ENCODE measurements around the gene CNTN4. TPM values are rescaled to one million over a fixed set of nuclear protein-coding genes. Genes with fewer than 3 reads are reported as not detected.

CNTN4 gene
- total RNA-seq, 1 experiment from 2014 or later: 51.3 TPM

DNA sequence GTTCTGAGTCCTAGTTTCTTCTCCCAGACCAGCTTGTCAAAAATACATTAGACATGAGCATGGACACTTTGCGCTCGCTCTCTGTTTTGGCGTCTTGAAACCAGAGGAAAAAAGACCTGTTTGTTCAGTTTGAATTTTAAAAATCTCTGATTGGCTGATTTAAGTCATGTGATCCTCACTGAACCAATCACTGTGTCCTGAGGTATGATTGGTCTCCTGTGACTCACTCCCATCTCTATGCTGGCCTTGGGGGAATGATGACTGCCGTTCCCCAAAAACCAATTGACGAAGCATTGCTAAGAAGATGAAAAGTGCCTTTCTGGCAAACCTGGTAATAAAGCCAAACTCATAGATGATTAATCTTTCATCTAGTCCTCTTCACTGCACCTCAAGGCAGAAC is 755.0 kb downstream of the CNTN4 start:
- H3K27ac Mint-ChIP-seq (ENCODE audit: unreplicated experiment): no peak overlapping the region
- POLR2A ChIA-PET: no interaction called here
- no peak overlapping the region for H3K4me3 Mint-ChIP-seq (ENCODE audit: unreplicated experiment)
- no peaks in the 10 kb centered on the region for H3K27me3 Mint-ChIP-seq (ENCODE audit: insufficient read depth, unreplicated experiment)
- intact Hi-C loops (cut with micrococcal nuclease; ENCODE audit: unreplicated experiment): no loop called here
- peaks cover 12% of the 10 kb centered on the region for H3K4me1 Mint-ChIP-seq (ENCODE audit: low read depth, unreplicated experiment)
- CTCF ChIA-PET: no interaction called here
- peaks cover 11% of the 10 kb centered on the region for H3K4me1 ChIP-seq
- no peaks in the 10 kb centered on the region for H3K9me3 ChIP-seq
- no peaks in the 10 kb centered on the region for H3K36me3 ChIP-seq (ENCODE audit: control insufficient read depth, insufficient read depth, low read length)
- no peaks in the 10 kb centered on the region for H3K27me3 ChIP-seq (replicated peaks; ENCODE audit: control insufficient read depth, insufficient read depth, low read length)
- no peak for DNase-seq
- BruUV-seq (replicated peaks): no TSS peak
- peaks cover 6% of the 10 kb centered on the region for H3K36me3 Mint-ChIP-seq (ENCODE audit: insufficient read depth, unreplicated experiment)
- no peaks in the 10 kb centered on the region for H3K9me3 Mint-ChIP-seq (ENCODE audit: unreplicated experiment)
- no peak for TF ChIP-seq CTCF (IDR thresholded peaks at IDR 0.05; ENCODE audit: insufficient read depth in 1 of 2, low read depth in 1 of 2, low read length in 1 of 2, severe bottlenecking in 1 of 2, unreplicated experiment in 1 of 2)
- H3K4me3 ChIP-seq (ENCODE audit: low read depth, low read length): no peak overlapping the region

GRCh38 chr3:2856138-2857133 is 757.8 kb downstream of the CNTN4 start:
- CTCF ChIA-PET: no interaction called here
- H3K4me1 ChIP-seq: peaks cover 3% of the 10 kb centered on the region; the same call in 1 of the 2 replicates
- no peak for TF ChIP-seq CTCF (IDR thresholded peaks at IDR 0.05; ENCODE audit: insufficient read depth in 1 of 2, low read depth in 1 of 2, low read length in 1 of 2, severe bottlenecking in 1 of 2, unreplicated experiment in 1 of 2)
- no peaks in the 10 kb centered on the region for H3K27me3 Mint-ChIP-seq (ENCODE audit: insufficient read depth, unreplicated experiment)
- no peak overlapping the region for H3K4me3 ChIP-seq (ENCODE audit: low read depth, low read length)
- no peak overlapping the region for H3K4me3 Mint-ChIP-seq (ENCODE audit: unreplicated experiment)
- H3K27me3 ChIP-seq (replicated peaks; ENCODE audit: control insufficient read depth, insufficient read depth, low read length): no peaks in the 10 kb centered on the region
- no peaks in the 10 kb centered on the region for H3K9me3 ChIP-seq
- peaks cover 12% of the 10 kb centered on the region for H3K4me1 Mint-ChIP-seq (ENCODE audit: low read depth, unreplicated experiment)
- intact Hi-C loops (cut with micrococcal nuclease; ENCODE audit: unreplicated experiment): no loop called here
- H3K36me3 Mint-ChIP-seq (ENCODE audit: insufficient read depth, unreplicated experiment): peaks cover 6% of the 10 kb centered on the region
- peaks cover 5% of the 10 kb centered on the region for H3K9me3 Mint-ChIP-seq (ENCODE audit: unreplicated experiment)
- POLR2A ChIA-PET: no interaction called here
- H3K27ac Mint-ChIP-seq (ENCODE audit: unreplicated experiment): no peak overlapping the region
- no peaks in the 10 kb centered on the region for H3K36me3 ChIP-seq (ENCODE audit: control insufficient read depth, insufficient read depth, low read length)
- DNase-seq: no peak
- BruUV-seq (replicated peaks): no TSS peak

DNA sequence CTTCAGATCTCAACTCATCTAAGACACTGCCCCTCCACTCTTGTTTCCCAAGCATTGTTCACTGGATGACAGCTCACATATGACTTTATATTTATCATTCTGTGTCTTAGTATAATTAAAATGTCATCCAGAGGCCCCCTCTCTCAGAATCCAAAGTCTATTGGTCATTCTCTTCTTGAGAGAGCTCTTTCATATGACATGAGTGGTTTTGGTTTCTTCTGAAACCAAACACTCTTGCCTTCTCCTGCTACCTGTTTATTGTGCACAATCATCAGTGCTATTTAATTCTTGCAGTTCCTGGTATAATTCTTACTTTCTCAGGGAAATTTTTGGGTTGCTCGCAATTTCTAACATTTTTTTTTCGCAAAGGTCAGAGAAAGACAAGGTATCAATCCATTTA is 762.0 kb downstream of the CNTN4 start:
- no peaks in the 10 kb centered on the region for H3K36me3 Mint-ChIP-seq (ENCODE audit: insufficient read depth, unreplicated experiment)
- intact Hi-C loops (cut with micrococcal nuclease; ENCODE audit: unreplicated experiment): loop anchor here (5.0 kb wide), 1 partner anchor 37 kb away; no protein-coding TSS in a partner anchor
- no peak overlapping the region for H3K4me3 Mint-ChIP-seq (ENCODE audit: unreplicated experiment)
- TF ChIP-seq CTCF (IDR thresholded peaks at IDR 0.05; ENCODE audit: insufficient read depth in 1 of 2, low read depth in 1 of 2, low read length in 1 of 2, severe bottlenecking in 1 of 2, unreplicated experiment in 1 of 2): no peak
- BruUV-seq (replicated peaks): no TSS peak
- H3K4me1 Mint-ChIP-seq (ENCODE audit: low read depth, unreplicated experiment): peaks cover 21% of the 10 kb centered on the region
- no peak for DNase-seq
- no peaks in the 10 kb centered on the region for H3K27me3 Mint-ChIP-seq (ENCODE audit: insufficient read depth, unreplicated experiment)
- Histone ChIP-seq H3K36me3 (ENCODE audit: control insufficient read depth, insufficient read depth, low read length) (no peaks in the 10 kb centered on the region), H3K4me3 (ENCODE audit: low read depth, low read length) (no peak overlapping the region), H3K27me3 (replicated peaks; ENCODE audit: control insufficient read depth, insufficient read depth, low read length) (no peaks in the 10 kb centered on the region), H3K9me3 (no peaks in the 10 kb centered on the region), H3K4me1 (peaks cover 14% of the 10 kb centered on the region)
- peaks cover 8% of the 10 kb centered on the region for H3K9me3 Mint-ChIP-seq (ENCODE audit: unreplicated experiment)
- no peak overlapping the region for H3K27ac Mint-ChIP-seq (ENCODE audit: unreplicated experiment)
- CTCF ChIA-PET: no interaction called here
- POLR2A ChIA-PET: no interaction called here
